ENCODE data around the gene BLOC1S1.

The BLOC1S1 gene

GRCh38 chr12:55715833-55716581 is at the start of gene BLOC1S1:
Gene BLOC1S1 (plus strand): TSS chr12:55716046. CDS start chr12:55716052, 6 bp downstream.
- peak; percentile 96 to 97 for DNase-seq
- peak; percentile 72 for TF ChIP-seq POLR2A (IDR thresholded peaks at IDR 0.05; ENCODE audit: low read length)
- TF ChIP-seq GATA1 (IDR thresholded peaks at IDR 0.05; ENCODE audit: low read depth, low read length) = no peak

GRCh38 chr12:55666508-55666907 is 49.3 kb upstream of the BLOC1S1 start:
- TF ChIP-seq GATA1 (IDR thresholded peaks at IDR 0.05; ENCODE audit: low read depth, low read length) = no peak
- TF ChIP-seq POLR2A (IDR thresholded peaks at IDR 0.05; ENCODE audit: low read length) = no peak
- DNase-seq = no peak

- no peak for TF ChIP-seq POLR2A (IDR thresholded peaks at IDR 0.05; ENCODE audit: low read length)
- no peak for TF ChIP-seq GATA1 (IDR thresholded peaks at IDR 0.05; ENCODE audit: low read depth, low read length)
- DNase-seq = no peak
Observed at GRCh38 chr12:55670276-55670675, 45.6 kb upstream of the BLOC1S1 start.

- TF ChIP-seq GATA1 (IDR thresholded peaks at IDR 0.05; ENCODE audit: low read depth, low read length) (no peak), POLR2A (IDR thresholded peaks at IDR 0.05; ENCODE audit: low read length) (no peak)
- DNase-seq = no peak
Observed at GRCh38 chr12:55671746-55672145, 44.1 kb upstream of the BLOC1S1 start.

- TF ChIP-seq GATA1 (IDR thresholded peaks at IDR 0.05; ENCODE audit: low read depth, low read length) = no peak
- no peak for DNase-seq
Observed at GRCh38 chr12:55673638-55674037, 42.2 kb upstream of the BLOC1S1 start.

- TF ChIP-seq POLR2A (IDR thresholded peaks at IDR 0.05; ENCODE audit: low read length) (no peak), GATA1 (IDR thresholded peaks at IDR 0.05; ENCODE audit: low read depth, low read length) (no peak)
- DNase-seq = no peak
Observed at GRCh38 chr12:55675666-55676065, 40.2 kb upstream of the BLOC1S1 start.

- TF ChIP-seq POLR2A (IDR thresholded peaks at IDR 0.05; ENCODE audit: low read length) = no peak
- no peak for TF ChIP-seq GATA1 (IDR thresholded peaks at IDR 0.05; ENCODE audit: low read depth, low read length)
- DNase-seq = no peak
Observed at GRCh38 chr12:55676707-55677106, 39.1 kb upstream of the BLOC1S1 start.

- DNase-seq = no peak
- TF ChIP-seq GATA1 (IDR thresholded peaks at IDR 0.05; ENCODE audit: low read depth, low read length) (no peak), POLR2A (IDR thresholded peaks at IDR 0.05; ENCODE audit: low read length) (no peak)
Observed at GRCh38 chr12:55679691-55680090, 36.2 kb upstream of the BLOC1S1 start.

GRCh38 chr12:55681142-55682077 is 34.4 kb upstream of the BLOC1S1 start:
- peak in 1 of 2 experiments; percentile 19 for DNase-seq
- TF ChIP-seq POLR2A (IDR thresholded peaks at IDR 0.05; ENCODE audit: low read length) = no peak
- no peak for TF ChIP-seq GATA1 (IDR thresholded peaks at IDR 0.05; ENCODE audit: low read depth, low read length)

GRCh38 chr12:55682087-55682796 is 33.6 kb upstream of the BLOC1S1 start:
- TF ChIP-seq POLR2A (IDR thresholded peaks at IDR 0.05; ENCODE audit: low read length) (no peak), GATA1 (IDR thresholded peaks at IDR 0.05; ENCODE audit: low read depth, low read length) (no peak)
- no peak for DNase-seq

GRCh38 chr12:55683676-55684075 is 32.2 kb upstream of the BLOC1S1 start:
- TF ChIP-seq GATA1 (IDR thresholded peaks at IDR 0.05; ENCODE audit: low read depth, low read length) (no peak), POLR2A (IDR thresholded peaks at IDR 0.05; ENCODE audit: low read length) (no peak)
- no peak for DNase-seq

- DNase-seq = no peak
- TF ChIP-seq POLR2A (IDR thresholded peaks at IDR 0.05; ENCODE audit: low read length) (no peak), GATA1 (IDR thresholded peaks at IDR 0.05; ENCODE audit: low read depth, low read length) (no peak)
Observed at GRCh38 chr12:55684761-55685370, 31.0 kb upstream of the BLOC1S1 start.

- TF ChIP-seq GATA1 (IDR thresholded peaks at IDR 0.05; ENCODE audit: low read depth, low read length) = no peak
- no peak for TF ChIP-seq POLR2A (IDR thresholded peaks at IDR 0.05; ENCODE audit: low read length)
- no peak for DNase-seq
Observed at GRCh38 chr12:55685671-55686070, 30.2 kb upstream of the BLOC1S1 start.
